ENCODE measurements around the gene TYW1B. TPM values are rescaled to one million over a fixed set of nuclear protein-coding genes. Genes with fewer than 3 reads are reported as not detected.
A peak's percentile ranks its signal among the peaks of the same experiment; 100 is the strongest.
"Not testable (repeated sequence)": the region's sequence is repeated elsewhere in the genome, so short reads cannot be mapped to it uniquely, and the experiment has no call there.

Gene TYW1B
- total RNA-seq, 1 donor from 2014 or later: 5.7 TPM

DNA sequence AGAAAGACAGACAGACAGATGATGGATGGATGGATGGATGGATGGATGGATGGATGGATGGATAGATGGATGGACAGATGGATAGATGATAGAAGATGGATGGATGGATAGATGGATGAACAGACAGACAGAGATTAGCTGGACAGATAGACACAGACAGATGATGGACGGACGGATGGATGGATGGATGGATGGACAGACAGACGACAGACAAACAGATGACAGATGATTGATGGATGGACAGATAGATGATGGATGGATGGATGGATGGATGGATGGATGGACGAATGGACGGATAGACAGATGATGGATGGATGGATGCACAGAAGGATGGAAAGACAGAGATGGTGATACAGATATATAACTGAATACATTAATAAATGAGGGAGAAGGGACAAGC, 224.9 kb downstream of the TYW1B start:
- no peaks in the 10 kb centered on the region for H3K27me3 Mint-ChIP-seq
- H3K36me3 Mint-ChIP-seq (ENCODE audit: insufficient read depth): peaks cover 7% of the 10 kb centered on the region
- TF ChIP-seq, protein P1, sequence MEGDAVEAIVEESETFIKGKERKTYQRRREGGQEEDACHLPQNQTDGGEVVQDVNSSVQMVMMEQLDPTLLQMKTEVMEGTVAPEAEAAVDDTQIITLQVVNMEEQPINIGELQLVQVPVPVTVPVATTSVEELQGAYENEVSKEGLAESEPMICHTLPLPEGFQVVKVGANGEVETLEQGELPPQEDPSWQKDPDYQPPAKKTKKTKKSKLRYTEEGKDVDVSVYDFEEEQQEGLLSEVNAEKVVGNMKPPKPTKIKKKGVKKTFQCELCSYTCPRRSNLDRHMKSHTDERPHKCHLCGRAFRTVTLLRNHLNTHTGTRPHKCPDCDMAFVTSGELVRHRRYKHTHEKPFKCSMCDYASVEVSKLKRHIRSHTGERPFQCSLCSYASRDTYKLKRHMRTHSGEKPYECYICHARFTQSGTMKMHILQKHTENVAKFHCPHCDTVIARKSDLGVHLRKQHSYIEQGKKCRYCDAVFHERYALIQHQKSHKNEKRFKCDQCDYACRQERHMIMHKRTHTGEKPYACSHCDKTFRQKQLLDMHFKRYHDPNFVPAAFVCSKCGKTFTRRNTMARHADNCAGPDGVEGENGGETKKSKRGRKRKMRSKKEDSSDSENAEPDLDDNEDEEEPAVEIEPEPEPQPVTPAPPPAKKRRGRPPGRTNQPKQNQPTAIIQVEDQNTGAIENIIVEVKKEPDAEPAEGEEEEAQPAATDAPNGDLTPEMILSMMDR (IDR thresholded peaks at IDR 0.05; ENCODE audit: unreplicated experiment): no peak
- H3K4me3 Mint-ChIP-seq (ENCODE audit: low read depth): no peak overlapping the region
- H3K4me1 Mint-ChIP-seq (ENCODE audit: low read depth): no peaks in the 10 kb centered on the region
- DNase-seq (ENCODE audit: low spot score, unreplicated experiment): no peak
- H3K9me3 Mint-ChIP-seq (ENCODE audit: low read depth): peaks cover 4% of the 10 kb centered on the region
- no peak overlapping the region for H3K27ac Mint-ChIP-seq

DNA sequence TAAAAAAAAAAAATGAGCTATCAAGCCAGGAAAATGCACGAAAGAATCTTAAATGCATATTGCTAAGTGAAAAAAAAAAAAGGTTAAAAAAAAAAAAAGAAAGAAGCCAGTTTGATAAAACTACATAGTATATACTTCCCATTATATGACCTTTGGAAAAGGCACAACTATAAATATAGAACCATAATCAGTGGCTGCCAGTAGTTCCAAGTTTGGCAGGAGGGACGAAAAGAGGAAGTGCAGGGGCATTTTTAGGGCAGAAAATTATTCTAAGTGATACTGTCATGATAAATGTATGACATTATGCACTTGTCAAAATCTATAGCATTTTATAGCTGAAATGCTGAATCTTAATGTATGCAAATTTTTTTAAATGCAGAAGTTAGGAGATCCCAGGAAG, 226.3 kb downstream of the TYW1B start:
- H3K36me3 Mint-ChIP-seq (ENCODE audit: insufficient read depth); H3K4me3 Mint-ChIP-seq (ENCODE audit: low read depth); H3K27me3 Mint-ChIP-seq: not testable (repeated sequence)

DNA sequence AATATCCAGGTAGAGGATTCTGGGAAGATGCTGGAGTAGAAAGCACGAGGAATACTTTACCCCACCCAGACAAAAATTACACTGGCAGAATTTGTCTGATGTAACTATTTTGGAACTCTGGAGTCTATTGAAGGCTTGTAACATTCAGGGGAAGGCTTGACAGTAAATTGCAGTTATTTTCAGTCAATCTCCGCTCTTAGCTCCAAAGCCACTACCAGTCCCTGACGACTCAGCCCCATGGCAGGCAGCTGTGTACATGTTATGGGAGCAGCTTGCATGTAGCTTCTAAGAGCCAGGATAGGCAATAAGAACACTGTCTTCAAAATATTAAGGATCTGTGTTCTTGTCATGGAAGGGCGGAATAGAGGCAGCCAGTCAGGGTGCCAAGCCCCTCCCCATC, 238.0 kb downstream of the TYW1B start:
- H3K4me3 Mint-ChIP-seq (ENCODE audit: low read depth); DNase-seq (ENCODE audit: low spot score, unreplicated experiment); H3K4me1 Mint-ChIP-seq (ENCODE audit: low read depth); H3K27ac Mint-ChIP-seq; H3K27me3 Mint-ChIP-seq: not testable (repeated sequence)
- Mint-ChIP-seq H3K36me3 (ENCODE audit: insufficient read depth) (peaks cover 13% of the 10 kb centered on the region), H3K9me3 (ENCODE audit: low read depth) (peaks cover 22% of the 10 kb centered on the region)

More for the DNA sequence above, 226.3 kb downstream of the TYW1B start:
- H3K27ac Mint-ChIP-seq; H3K4me1 Mint-ChIP-seq (ENCODE audit: low read depth); H3K9me3 Mint-ChIP-seq (ENCODE audit: low read depth); DNase-seq (ENCODE audit: low spot score, unreplicated experiment): not testable (repeated sequence)

DNA sequence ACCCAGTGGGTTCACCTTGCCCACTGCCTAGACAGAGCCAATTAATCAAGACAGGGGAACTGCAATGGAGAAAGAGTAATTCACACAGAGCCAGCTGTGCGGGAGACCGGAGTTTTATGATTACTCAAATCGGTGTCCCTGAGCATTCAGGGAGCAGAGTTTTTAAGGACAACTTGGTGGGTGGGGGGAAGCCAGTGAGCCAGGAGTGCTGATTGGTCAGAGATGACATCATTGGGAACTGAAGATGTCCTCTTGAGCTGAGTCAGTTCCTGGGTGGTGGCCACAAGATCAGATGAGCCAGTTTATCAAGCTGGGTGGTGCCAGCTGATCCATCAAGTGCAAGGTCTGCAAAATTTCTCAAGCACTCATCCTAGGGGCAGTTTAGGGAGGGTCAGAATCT, 240.7 kb downstream of the TYW1B start:
- H3K36me3 Mint-ChIP-seq (ENCODE audit: insufficient read depth): peaks cover 13% of the 10 kb centered on the region
- peaks cover 23% of the 10 kb centered on the region for H3K9me3 Mint-ChIP-seq (ENCODE audit: low read depth)

DNA sequence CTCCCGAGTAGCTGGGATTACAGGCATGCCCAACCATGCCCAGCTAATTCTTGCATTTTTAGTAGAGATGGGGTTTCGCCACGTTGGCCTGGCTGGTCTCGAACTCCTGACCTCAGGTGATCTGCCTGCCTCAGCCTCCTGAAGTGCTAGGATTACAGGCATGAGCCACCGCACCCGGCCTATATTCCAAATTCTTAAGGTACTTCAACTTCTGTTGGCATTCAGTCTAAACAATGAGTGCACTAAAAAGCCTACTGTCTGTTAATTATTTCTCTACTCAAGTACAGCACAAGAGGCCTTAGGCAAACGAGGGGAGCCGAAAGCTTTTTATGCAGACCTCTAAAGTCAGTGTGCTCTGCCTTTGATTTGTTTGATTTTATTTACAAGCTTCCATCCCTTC, 243.4 kb downstream of the TYW1B start:
- not testable (repeated sequence) for H3K27me3 Mint-ChIP-seq; H3K4me1 Mint-ChIP-seq (ENCODE audit: low read depth); H3K4me3 Mint-ChIP-seq (ENCODE audit: low read depth); H3K27ac Mint-ChIP-seq; DNase-seq (ENCODE audit: low spot score, unreplicated experiment)
- Mint-ChIP-seq H3K36me3 (ENCODE audit: insufficient read depth) (peaks cover 11% of the 10 kb centered on the region), H3K9me3 (ENCODE audit: low read depth) (peaks cover 12% of the 10 kb centered on the region)

More for the DNA sequence above, 240.7 kb downstream of the TYW1B start:
- H3K4me3 Mint-ChIP-seq (ENCODE audit: low read depth); H3K27me3 Mint-ChIP-seq; DNase-seq (ENCODE audit: low spot score, unreplicated experiment); H3K4me1 Mint-ChIP-seq (ENCODE audit: low read depth); H3K27ac Mint-ChIP-seq: not testable (repeated sequence)

DNA sequence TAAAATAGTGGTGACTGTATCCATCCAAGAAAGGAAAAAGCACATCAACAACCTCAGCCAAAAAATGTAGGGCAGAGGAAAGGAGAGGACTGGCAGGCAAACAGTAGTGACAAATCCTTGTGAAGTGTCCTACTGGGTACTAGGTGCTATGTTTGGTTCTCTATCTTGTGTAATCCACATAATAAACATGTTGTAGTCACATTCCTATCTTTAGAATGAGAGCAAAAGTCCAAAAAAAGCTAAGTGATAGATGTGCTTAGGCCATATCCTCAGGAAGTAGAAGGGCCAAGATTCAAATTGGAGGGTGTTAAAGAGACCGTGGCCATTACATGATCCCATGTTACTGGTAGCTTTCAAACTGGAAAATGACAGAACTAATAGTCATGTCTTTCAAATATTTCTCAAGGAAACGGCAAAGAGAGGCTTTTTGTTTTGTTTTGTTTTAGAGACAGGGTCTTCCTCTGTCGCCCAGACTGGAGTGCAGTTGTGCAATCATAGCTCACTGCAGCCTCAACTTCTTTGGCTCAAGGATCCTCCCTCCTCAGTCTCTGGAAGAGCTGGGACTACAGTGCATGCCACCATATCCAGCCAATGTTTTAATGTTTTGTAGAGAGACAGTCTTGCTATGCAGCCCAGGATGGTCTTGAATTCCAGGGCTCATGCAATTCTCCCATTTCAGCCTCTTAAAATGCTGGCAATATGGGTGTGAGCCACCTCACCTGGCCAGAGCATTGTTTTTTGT, 244.2 kb downstream of the TYW1B start:
- H3K27me3 Mint-ChIP-seq; H3K27ac Mint-ChIP-seq; DNase-seq (ENCODE audit: low spot score, unreplicated experiment); H3K4me1 Mint-ChIP-seq (ENCODE audit: low read depth); H3K4me3 Mint-ChIP-seq (ENCODE audit: low read depth); H3K36me3 Mint-ChIP-seq (ENCODE audit: insufficient read depth): not testable (repeated sequence)
- peaks cover 12% of the 10 kb centered on the region for H3K9me3 Mint-ChIP-seq (ENCODE audit: low read depth)

DNA sequence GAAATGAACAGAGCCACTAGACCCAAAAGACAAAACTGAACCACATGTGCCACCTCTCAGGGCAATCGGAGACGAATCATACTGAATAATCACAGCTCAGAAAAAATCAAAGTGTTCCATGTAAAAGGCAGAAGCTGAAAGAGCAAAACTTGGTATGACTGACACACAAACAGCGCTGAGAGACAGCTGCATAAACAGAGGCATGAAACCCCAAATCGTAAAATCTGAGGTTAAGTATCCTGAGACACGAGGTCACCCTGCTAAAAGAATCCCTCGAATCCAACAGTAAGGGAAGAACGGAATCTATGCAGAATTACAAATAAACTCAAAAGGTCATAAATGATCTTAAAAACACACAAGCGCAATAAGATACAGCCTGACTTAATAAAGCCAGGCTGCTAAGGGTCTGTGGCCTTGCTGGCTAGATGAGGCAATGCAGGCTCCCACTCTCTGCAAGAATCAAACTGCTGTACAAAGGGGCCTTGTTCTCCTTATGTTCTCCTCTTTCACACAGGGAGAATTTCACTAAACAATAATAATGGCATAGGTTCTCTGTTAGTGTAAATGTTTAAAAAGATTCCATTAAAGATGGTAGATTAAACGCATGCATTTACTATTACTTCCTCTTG, 247.7 kb downstream of the TYW1B start:
- H3K4me1 Mint-ChIP-seq (ENCODE audit: low read depth); H3K27me3 Mint-ChIP-seq; H3K9me3 Mint-ChIP-seq (ENCODE audit: low read depth); H3K4me3 Mint-ChIP-seq (ENCODE audit: low read depth); DNase-seq (ENCODE audit: low spot score, unreplicated experiment); H3K36me3 Mint-ChIP-seq (ENCODE audit: insufficient read depth): not testable (repeated sequence)
- peak overlapping the region; percentile 54 for H3K27ac Mint-ChIP-seq

DNA sequence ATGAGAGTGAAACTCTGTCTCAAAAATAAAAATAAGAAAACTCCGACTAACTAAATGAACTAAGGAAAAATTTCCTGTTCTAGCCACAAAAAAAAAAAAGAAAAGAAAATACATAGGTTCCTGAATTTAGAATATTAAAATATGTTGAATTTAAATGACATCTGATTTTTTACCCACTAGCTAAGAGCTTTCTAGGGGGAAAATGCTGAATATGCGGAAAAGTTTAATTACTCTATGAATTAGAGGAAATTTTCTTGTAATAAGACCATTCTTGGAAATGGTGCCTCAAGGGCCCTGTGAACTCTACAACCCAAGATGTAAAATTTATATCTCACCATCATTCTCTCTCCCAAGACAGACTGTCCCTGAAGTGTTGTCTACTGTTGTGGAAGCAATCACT, 250.9 kb downstream of the TYW1B start:
- Mint-ChIP-seq H3K36me3 (ENCODE audit: insufficient read depth) (peaks cover 7% of the 10 kb centered on the region), H3K4me3 (ENCODE audit: low read depth) (no peak overlapping the region), H3K9me3 (ENCODE audit: low read depth) (peaks cover 2% of the 10 kb centered on the region), H3K27ac (no peak overlapping the region), H3K4me1 (ENCODE audit: low read depth) (peaks cover 6% of the 10 kb centered on the region), H3K27me3 (no peaks in the 10 kb centered on the region)
- no peak for DNase-seq (ENCODE audit: low spot score, unreplicated experiment)
- TF ChIP-seq, protein P1 (IDR thresholded peaks at IDR 0.05; ENCODE audit: unreplicated experiment): no peak

DNA sequence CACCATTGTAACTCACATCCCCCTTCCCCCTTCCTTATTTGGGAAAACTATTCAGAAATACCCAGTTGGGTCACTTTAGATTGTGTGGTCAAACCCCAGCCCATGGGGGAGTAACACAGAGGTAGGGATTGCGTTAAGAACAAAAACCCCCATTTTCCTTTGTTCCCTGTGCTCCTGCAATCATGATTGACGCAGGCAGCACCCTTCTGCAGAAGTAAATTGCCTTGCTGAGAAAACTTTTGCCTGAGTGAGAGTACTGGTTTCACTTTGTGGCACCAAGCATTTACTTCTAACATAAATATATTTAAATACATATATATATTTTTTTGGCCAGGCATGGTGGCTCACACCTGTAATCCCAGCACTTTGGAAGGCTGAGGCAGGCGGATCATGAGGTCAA, 266.0 kb downstream of the TYW1B start:
- DNase-seq (ENCODE audit: low spot score, unreplicated experiment); H3K4me1 Mint-ChIP-seq (ENCODE audit: low read depth); H3K27me3 Mint-ChIP-seq; H3K36me3 Mint-ChIP-seq (ENCODE audit: insufficient read depth); H3K27ac Mint-ChIP-seq; H3K4me3 Mint-ChIP-seq (ENCODE audit: low read depth): not testable (repeated sequence)
- H3K9me3 Mint-ChIP-seq (ENCODE audit: low read depth): peaks cover 17% of the 10 kb centered on the region

DNA sequence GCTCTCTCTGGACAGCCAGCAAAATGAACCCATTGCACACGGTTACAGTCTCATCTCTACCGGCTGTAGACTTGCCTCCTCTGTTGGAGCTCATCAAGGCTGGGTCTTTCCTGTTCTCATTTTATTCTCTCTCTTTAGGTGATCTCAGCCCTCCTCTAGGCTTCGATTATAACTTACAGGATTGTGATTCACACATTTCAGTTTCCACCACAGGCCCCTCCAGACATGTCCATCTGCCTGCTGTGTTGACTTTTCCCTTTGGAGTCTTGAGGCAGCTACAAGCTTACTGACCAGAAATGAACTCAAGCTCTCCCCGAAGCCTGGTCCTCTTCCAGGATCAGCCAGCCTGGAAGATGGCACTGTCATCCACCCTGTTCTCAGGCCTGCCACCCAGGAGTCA, 268.5 kb downstream of the TYW1B start:
- DNase-seq (ENCODE audit: low spot score, unreplicated experiment); H3K36me3 Mint-ChIP-seq (ENCODE audit: insufficient read depth); H3K27me3 Mint-ChIP-seq; H3K4me1 Mint-ChIP-seq (ENCODE audit: low read depth); H3K27ac Mint-ChIP-seq; H3K4me3 Mint-ChIP-seq (ENCODE audit: low read depth): not testable (repeated sequence)
- peaks cover 13% of the 10 kb centered on the region for H3K9me3 Mint-ChIP-seq (ENCODE audit: low read depth)

DNA sequence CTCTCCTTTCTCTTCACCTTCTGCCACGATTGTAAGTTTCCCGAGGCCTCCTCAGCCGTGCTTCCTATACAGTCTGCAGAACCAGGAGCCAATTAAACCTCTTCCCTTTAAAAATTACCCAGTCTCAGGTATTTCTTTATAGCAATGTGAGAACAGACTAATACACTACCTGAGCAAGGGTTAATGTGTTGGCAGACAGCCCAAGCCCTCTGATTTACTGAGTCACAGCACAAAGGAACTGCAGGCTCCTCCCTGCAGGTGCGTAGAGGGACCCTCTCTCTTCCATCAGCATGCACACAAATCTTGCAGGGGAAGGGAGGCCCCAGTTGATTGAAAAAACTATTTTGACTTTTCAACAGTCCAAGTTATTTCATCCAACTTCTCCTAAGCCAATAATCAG, 271.3 kb downstream of the TYW1B start:
- not testable (repeated sequence) for H3K27me3 Mint-ChIP-seq; H3K36me3 Mint-ChIP-seq (ENCODE audit: insufficient read depth); H3K27ac Mint-ChIP-seq

More for the DNA sequence above, 271.3 kb downstream of the TYW1B start:
- H3K9me3 Mint-ChIP-seq (ENCODE audit: low read depth): peaks cover 10% of the 10 kb centered on the region
- DNase-seq (ENCODE audit: low spot score, unreplicated experiment); H3K4me3 Mint-ChIP-seq (ENCODE audit: low read depth); H3K4me1 Mint-ChIP-seq (ENCODE audit: low read depth): not testable (repeated sequence)
